K562 (cell line): ENCODE data around the gene TTLL12. TPM values are rescaled to one million over a fixed set of nuclear protein-coding genes. Genes with fewer than 3 reads are reported as not detected.
A peak's percentile ranks its signal among the peaks of the same experiment; 100 is the strongest.

Experiments used
- AFF1 ChIP-seq, 2 experiments: fragments of 450-650 bp; IDR thresholded peaks; 2 replicates each; pipeline ENCODE4 v1.6.1; 2018; ENCODE audit warnings: mild to moderate bottlenecking in 2 of 2, low read depth in 1 of 2; ENCODE audit not compliant: partially characterized antibody in 2 of 2
- KLF10 ChIP-seq: fragments of 250-450 bp; sonication (Bioruptor Pico); IDR thresholded peaks from 2 replicates; pipeline ENCODE4 v1.6.1; 2021; ENCODE audit warnings: matching md5 sums
- MGA ChIP-seq: fragments of 450-650 bp; IDR thresholded peaks from 2 replicates; pipeline ENCODE4 v1.6.1; 2016; ENCODE audit warnings: mild to moderate bottlenecking, moderate library complexity
- ZNF592 ChIP-seq: fragments of 450-650 bp; IDR thresholded peaks from 2 replicates; pipeline ENCODE4 v1.6.1; 2017; ENCODE audit warnings: antibody characterized with exemption, mild to moderate bottlenecking
- ZZZ3 ChIP-seq: fragments of 450-650 bp; IDR thresholded peaks from 2 replicates; pipeline ENCODE4 v1.6.1; 2016; ENCODE audit warnings: antibody characterized with exemption, mild to moderate bottlenecking, moderate library complexity
- polyA plus RNA-seq, 8 experiments: library from polyadenylated mRNA; depleted of rRNA in 4 of 8; stranded (reverse) in 5 of 8; unstranded in 3 of 8; fragments of >200 nt; fragmentation: Nextera tagmentation in 2 of 8; fragmentation: Illumina TruSeq in 1 of 8; extraction: Ambion mirVana in 2 of 8; extraction: Trizol in 1 of 8; gene quantifications; 2 replicates each; pipeline versions ENCODE4 v1.2.1 to v1.2.3, GENCODE V29; 2011 to 2014; ENCODE audit warnings: inconsistent platforms in 1 of 8, missing spikeins in 1 of 8
- total RNA-seq, 7 experiments: library from RNA; depleted of rRNA in 6 of 7; stranded (reverse); fragments of >200 nt in 6 of 7; fragmentation: Illumina TruSeq in 2 of 7; extraction: Trizol in 2 of 7; gene quantifications; 2 replicates each; pipeline versions ENCODE4 v1.2.1 to v1.2.3, GENCODE V29; 2011 to 2021; ENCODE audit warnings: low replicate concordance in 1 of 7

The TTLL12 gene
- total and polyA plus RNA-seq, 9 of the 15 experiments (the other 6 are each of a cell fraction or from before 2014, with no cell fraction given), result 1.3 to 128 (median 43.0) TPM

- TF ChIP-seq ZZZ3 (no peak), ZNF592 (peak; percentile 48; the same call in 1 of the 2 replicates), MGA (peak; percentile 23), AFF1 (IDR thresholded peaks at IDR 0.05; ENCODE audit: low read depth in 1 of 2, partially characterized antibody in 2 of 2) (no peak), KLF10 (CRISPR knock-in tag) (no peak)
Observed at GRCh38 chr22:43152357-43153071, 34.4 kb downstream of the TTLL12 start (continued).
